GM12878 (cell line): ENCODE measurements around the gene TBX15. TPM values are rescaled to one million over a fixed set of nuclear protein-coding genes. Genes with fewer than 3 reads are reported as not detected.

Source experiments
- ATAC-seq: fragments of 200-7000 bp; cut with Tn5 transposase; 3 replicates; pipeline ENCODE4 v1.9.1; 2020; ENCODE audit warnings: mild to moderate bottlenecking, moderate library complexity
- BruUV-seq: library from RNA; stranded (reverse); fragments of 400-500 nt; replicated peaks from 2 replicates; lab custom pipeline; 2021; lab: Mats Ljungman, UMichigan
- CTCF ChIA-PET: fragments of 300-600 bp; sonication (Branson Sonifier 250); formaldehyde crosslinking; extraction: SDS; loops from one replicate; lab custom pipeline; 2021; ENCODE audit warnings: inconsistent platforms; lab: Yijun Ruan, JAX
- POLR2A ChIA-PET: fragments of 350-600 bp; formaldehyde crosslinking; extraction: SDS; loops from one replicate; lab custom pipeline; 2021; ENCODE audit warnings: inconsistent platforms; lab: Charles Lee
- RAD21 ChIA-PET: fragments of 300-600 bp; sonication (Branson Sonifier 250); formaldehyde crosslinking; loops from one replicate; lab custom pipeline; 2023; ENCODE audit warnings: antibody characterized with exemption; ENCODE audit not compliant: unreplicated experiment; lab: Charles Lee
- SMC1A ChIA-PET: fragments of 300-600 bp; sonication (Branson Sonifier 250); formaldehyde crosslinking; loops from one replicate; lab custom pipeline; 2023; ENCODE audit not compliant: unreplicated experiment, uncharacterized antibody; lab: Charles Lee
- DNase-seq: peaks from one replicate; pipeline ENCODE4 v3.0.0-alpha.2; 2011; ENCODE audit warnings: low read depth, low spot score
- FAIRE-seq: peaks from 3 replicates; lab custom pipeline; 2011; peaks lifted over from hg19 to GRCh38; lab: Jason Lieb, UNC
- H2AFZ ChIP-seq: 2 replicates; pipeline ENCODE4 v1.6.0; 2011; ENCODE audit warnings: low read depth, low read length, control low read depth; ENCODE audit not compliant: control insufficient read depth
- H3K27ac ChIP-seq: 2 replicates; pipeline ENCODE4 v1.5.1; 2011; ENCODE audit warnings: control low read depth; ENCODE audit not compliant: control insufficient read depth, insufficient read depth
- H3K27me3 ChIP-seq, 2 experiments: replicated peaks in 1 of 2; 2 replicates each; pipeline versions ENCODE4 v1.6.0 to v1.6.1; 2011; ENCODE audit warnings: low read length in 1 of 2; ENCODE audit not compliant: control insufficient read depth in 2 of 2, insufficient read depth in 2 of 2
- H3K36me3 ChIP-seq, 2 experiments: 2 replicates each; pipeline ENCODE4 v1.5.1; 2011; ENCODE audit warnings: low read length in 1 of 2; ENCODE audit not compliant: control insufficient read depth in 2 of 2, insufficient read depth in 2 of 2
- H3K4me1 ChIP-seq: 2 replicates; pipeline ENCODE4 v1.6.1; 2011; ENCODE audit warnings: mild to moderate bottlenecking, low read length, moderate library complexity, mixed read lengths; ENCODE audit not compliant: control insufficient read depth, insufficient read depth
- H3K4me2 ChIP-seq: 2 replicates; pipeline ENCODE4 v1.6.0; 2011; ENCODE audit warnings: control low read depth; ENCODE audit not compliant: control insufficient read depth, insufficient read depth
- H3K4me3 ChIP-seq: fragments of 200-600 bp; sonication (generic); 2 replicates; pipeline ENCODE4 v1.5.1; 2016
- H3K79me2 ChIP-seq: 2 replicates; pipeline ENCODE4 v1.6.0; 2011; ENCODE audit warnings: low read length; ENCODE audit not compliant: control insufficient read depth, insufficient read depth
- H3K9ac ChIP-seq: 2 replicates; pipeline ENCODE4 v1.8.0; 2011; ENCODE audit warnings: low read length, control low read depth, mixed read lengths; ENCODE audit not compliant: control insufficient read depth, insufficient read depth
- H3K9me3 ChIP-seq: replicated peaks from 3 replicates; pipeline ENCODE4 v1.5.1; 2011; ENCODE audit warnings: mild to moderate bottlenecking, low read length; ENCODE audit not compliant: control insufficient read depth, insufficient read depth
- H4K20me1 ChIP-seq: 2 replicates; pipeline ENCODE4 v1.6.0; 2011; ENCODE audit not compliant: control insufficient read depth, insufficient read depth
- EED ChIP-seq: sonication (generic); IDR thresholded peaks from 2 replicates; pipeline ENCODE4 v1.6.1; 2016; ENCODE audit warnings: antibody characterized with exemption, low read depth
- GATAD2B ChIP-seq: fragments of 450-650 bp; conservative IDR thresholded peaks from 2 replicates; pipeline ENCODE4 v1.6.1; 2017; ENCODE audit warnings: low read depth, mild to moderate bottlenecking, moderate library complexity
- MTA3 ChIP-seq: IDR thresholded peaks from 2 replicates; pipeline ENCODE4 v1.6.1; 2012; ENCODE audit warnings: low read length, inconsistent platforms, borderline replicate concordance
- NFIC ChIP-seq: IDR thresholded peaks from 2 replicates; pipeline ENCODE4 v1.6.1; 2012; ENCODE audit warnings: low read depth, mild to moderate bottlenecking, inconsistent platforms, low read length, moderate library complexity
- PAX5 ChIP-seq: IDR thresholded peaks from 2 replicates; pipeline ENCODE4 v1.6.1; 2011; ENCODE audit warnings: low read depth, low read length, borderline replicate concordance
- POLR2AphosphoS2 ChIP-seq: IDR thresholded peaks from 2 replicates; pipeline ENCODE4 v1.6.1; 2011; ENCODE audit warnings: low read depth, mild to moderate bottlenecking, low read length, improper control_type of control experiment, moderate library complexity
- RB1 ChIP-seq: fragments of 450-650 bp; formaldehyde crosslinking; IDR thresholded peaks from 2 replicates; pipeline ENCODE4 v1.6.1; 2017; ENCODE audit warnings: mild to moderate bottlenecking, borderline replicate concordance
- TCF12 ChIP-seq: IDR thresholded peaks from 2 replicates; pipeline ENCODE4 v1.6.1; 2011; ENCODE audit warnings: low read depth, mild to moderate bottlenecking, low read length
- ZNF217 ChIP-seq: fragments of 450-650 bp; IDR thresholded peaks from 2 replicates; pipeline ENCODE4 v1.6.1; 2017; ENCODE audit warnings: antibody characterized with exemption, mild to moderate bottlenecking
- WGBS: methylation state at CpG from one replicate; pipeline ENCODE4 v1.1.6; 2016; ENCODE audit warnings: low lambda C conversion rate; ENCODE audit not compliant: insufficient replicate concordance, insufficient coverage; ENCODE audit errors: missing lambda C conversion rate; 5-methylcytosine and 5-hydroxymethylcytosine counted together
- in situ Hi-C: fragments of 300-500 bp; cut with MboI; formaldehyde crosslinking; loops from 9 replicates; pipeline ENCODE4 v1.14.3; 2018; ENCODE audit warnings: mixed read lengths
- intact Hi-C: fragments of 100-400 bp; cut with micrococcal nuclease; formaldehyde crosslinking; loops from one replicate; pipeline ENCODE4 v1.14.2; 2022; ENCODE audit not compliant: unreplicated experiment
- polyA plus RNA-seq, 11 experiments: library from polyadenylated mRNA; depleted of rRNA in 4 of 11; unstranded in 6 of 11; stranded (reverse) in 5 of 11; fragments of >200 nt; fragmentation: Nextera tagmentation in 4 of 11; fragmentation: Illumina TruSeq in 1 of 11; extraction: Ambion mirVana in 4 of 11; extraction: Trizol in 1 of 11; gene quantifications; 1 replicate in 1 of 11; 2 replicates in 10 of 11; pipeline versions ENCODE4 v1.2.1 to v1.2.3, GENCODE V29; 2011 to 2016; ENCODE audit warnings: inconsistent platforms in 2 of 11, missing spikeins in 2 of 11, low read depth in 1 of 11
- total RNA-seq, 4 experiments: library from RNA; depleted of rRNA in 3 of 4; stranded (reverse); fragments of >200 nt in 3 of 4; fragmentation: Illumina TruSeq in 1 of 4; extraction: Trizol in 1 of 4; gene quantifications; 2 replicates each; pipeline versions ENCODE4 v1.2.1 to v1.2.3, GENCODE V29; 2013 to 2021
- TF ChIP-seq, protein P1 (sequence below): fragments of 450-650 bp; IDR thresholded peaks from 2 replicates; pipeline ENCODE4 v1.6.1; 2014; ENCODE audit warnings: mild to moderate bottlenecking
- TF ChIP-seq, protein P2 (sequence below): fragments of 450-650 bp; IDR thresholded peaks from 2 replicates; pipeline ENCODE4 v1.6.1; 2017; ENCODE audit warnings: mild to moderate bottlenecking, moderate library complexity
- TF ChIP-seq, protein P3 (sequence below): fragments of 450-650 bp; IDR thresholded peaks from 2 replicates; pipeline ENCODE4 v1.6.1; 2016; ENCODE audit warnings: mild to moderate bottlenecking, moderate library complexity, borderline replicate concordance
- TF ChIP-seq, protein P4 (sequence below): fragments of 450-650 bp; IDR thresholded peaks from 2 replicates; pipeline ENCODE4 v1.6.1; 2018; ENCODE audit warnings: mild to moderate bottlenecking, low read depth, moderate library complexity; ENCODE audit not compliant: partially characterized antibody

Gene TBX15
- total and polyA plus RNA-seq, 10 of the 15 experiments (the other 5 are each of a cell fraction or from before 2014, with no cell fraction given), result 0.64 to 9.4 (median 0.99) TPM

DNA sequence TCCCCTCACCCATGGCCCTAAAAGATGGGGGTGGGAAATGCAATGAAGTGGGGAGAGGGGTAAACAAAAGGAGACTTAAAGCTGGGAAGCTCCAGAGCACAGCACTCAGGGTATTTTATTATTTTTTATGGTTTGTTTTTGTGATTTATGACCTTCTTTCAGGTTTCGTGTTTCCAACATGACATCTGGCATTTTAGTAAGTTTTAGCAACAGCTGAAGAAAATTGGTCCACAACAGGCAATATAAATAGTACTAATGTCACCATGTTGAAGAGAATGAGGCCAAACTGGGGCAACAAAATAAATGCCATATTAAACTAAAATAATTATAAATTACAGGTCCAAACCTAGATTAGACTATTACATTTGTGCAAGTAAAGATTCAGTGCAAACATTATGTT lies 56.3 kb downstream of the TBX15 start:
- intact Hi-C loops (loop anchor here (10.0 kb wide), 1 partner anchor 307 kb away; no protein-coding TSS in a partner anchor), in situ Hi-C loops (no loop called here)
- no peak overlapping the region for H3K4me2 ChIP-seq
- H3K27ac ChIP-seq, result no peak overlapping the region
- H2AFZ ChIP-seq, result no peak overlapping the region
- no peak overlapping the region for H3K4me3 ChIP-seq
- FAIRE-seq (no peak), DNase-seq (no peak), ATAC-seq (no peak)
- H3K79me2 ChIP-seq, result no peaks in the 10 kb centered on the region
- ChIA-PET SMC1A (no interaction called here), RAD21 (no interaction called here), CTCF (no interaction called here), POLR2A (no interaction called here)
- H3K27me3 ChIP-seq, result 0 out of 4 replicates have a peak, but pooled peaks cover 0 to 2% of the 10 kb centered on the region in 2 experiments
- no peaks in the 10 kb centered on the region for H4K20me1 ChIP-seq
- BruUV-seq, result no TSS peak
- no peaks in the 10 kb centered on the region for H3K36me3 ChIP-seq
- H3K4me1 ChIP-seq, result no peaks in the 10 kb centered on the region
- no peaks in the 10 kb centered on the region for H3K9me3 ChIP-seq
- H3K9ac ChIP-seq, result no peak overlapping the region
- WGBS, result 0% methylated on average over 1 of the region's 1 CpG
- TF ChIP-seq EED (no peak), ZNF217 (no peak), RB1 (no peak), NFIC (no peak), GATAD2B (no peak), POLR2AphosphoS2 (no peak), PAX5 (no peak), MTA3 (no peak), TCF12 (no peak)
- TF ChIP-seq, protein P1, sequence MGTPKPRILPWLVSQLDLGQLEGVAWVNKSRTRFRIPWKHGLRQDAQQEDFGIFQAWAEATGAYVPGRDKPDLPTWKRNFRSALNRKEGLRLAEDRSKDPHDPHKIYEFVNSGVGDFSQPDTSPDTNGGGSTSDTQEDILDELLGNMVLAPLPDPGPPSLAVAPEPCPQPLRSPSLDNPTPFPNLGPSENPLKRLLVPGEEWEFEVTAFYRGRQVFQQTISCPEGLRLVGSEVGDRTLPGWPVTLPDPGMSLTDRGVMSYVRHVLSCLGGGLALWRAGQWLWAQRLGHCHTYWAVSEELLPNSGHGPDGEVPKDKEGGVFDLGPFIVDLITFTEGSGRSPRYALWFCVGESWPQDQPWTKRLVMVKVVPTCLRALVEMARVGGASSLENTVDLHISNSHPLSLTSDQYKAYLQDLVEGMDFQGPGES, result no peak
- TF ChIP-seq, protein P2, sequence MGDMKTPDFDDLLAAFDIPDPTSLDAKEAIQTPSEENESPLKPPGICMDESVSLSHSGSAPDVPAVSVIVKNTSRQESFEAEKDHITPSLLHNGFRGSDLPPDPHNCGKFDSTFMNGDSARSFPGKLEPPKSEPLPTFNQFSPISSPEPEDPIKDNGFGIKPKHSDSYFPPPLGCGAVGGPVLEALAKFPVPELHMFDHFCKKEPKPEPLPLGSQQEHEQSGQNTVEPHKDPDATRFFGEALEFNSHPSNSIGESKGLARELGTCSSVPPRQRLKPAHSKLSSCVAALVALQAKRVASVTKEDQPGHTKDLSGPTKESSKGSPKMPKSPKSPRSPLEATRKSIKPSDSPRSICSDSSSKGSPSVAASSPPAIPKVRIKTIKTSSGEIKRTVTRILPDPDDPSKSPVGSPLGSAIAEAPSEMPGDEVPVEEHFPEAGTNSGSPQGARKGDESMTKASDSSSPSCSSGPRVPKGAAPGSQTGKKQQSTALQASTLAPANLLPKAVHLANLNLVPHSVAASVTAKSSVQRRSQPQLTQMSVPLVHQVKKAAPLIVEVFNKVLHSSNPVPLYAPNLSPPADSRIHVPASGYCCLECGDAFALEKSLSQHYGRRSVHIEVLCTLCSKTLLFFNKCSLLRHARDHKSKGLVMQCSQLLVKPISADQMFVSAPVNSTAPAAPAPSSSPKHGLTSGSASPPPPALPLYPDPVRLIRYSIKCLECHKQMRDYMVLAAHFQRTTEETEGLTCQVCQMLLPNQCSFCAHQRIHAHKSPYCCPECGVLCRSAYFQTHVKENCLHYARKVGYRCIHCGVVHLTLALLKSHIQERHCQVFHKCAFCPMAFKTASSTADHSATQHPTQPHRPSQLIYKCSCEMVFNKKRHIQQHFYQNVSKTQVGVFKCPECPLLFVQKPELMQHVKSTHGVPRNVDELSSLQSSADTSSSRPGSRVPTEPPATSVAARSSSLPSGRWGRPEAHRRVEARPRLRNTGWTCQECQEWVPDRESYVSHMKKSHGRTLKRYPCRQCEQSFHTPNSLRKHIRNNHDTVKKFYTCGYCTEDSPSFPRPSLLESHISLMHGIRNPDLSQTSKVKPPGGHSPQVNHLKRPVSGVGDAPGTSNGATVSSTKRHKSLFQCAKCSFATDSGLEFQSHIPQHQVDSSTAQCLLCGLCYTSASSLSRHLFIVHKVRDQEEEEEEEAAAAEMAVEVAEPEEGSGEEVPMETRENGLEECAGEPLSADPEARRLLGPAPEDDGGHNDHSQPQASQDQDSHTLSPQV, result no peak
- TF ChIP-seq, protein P3, sequence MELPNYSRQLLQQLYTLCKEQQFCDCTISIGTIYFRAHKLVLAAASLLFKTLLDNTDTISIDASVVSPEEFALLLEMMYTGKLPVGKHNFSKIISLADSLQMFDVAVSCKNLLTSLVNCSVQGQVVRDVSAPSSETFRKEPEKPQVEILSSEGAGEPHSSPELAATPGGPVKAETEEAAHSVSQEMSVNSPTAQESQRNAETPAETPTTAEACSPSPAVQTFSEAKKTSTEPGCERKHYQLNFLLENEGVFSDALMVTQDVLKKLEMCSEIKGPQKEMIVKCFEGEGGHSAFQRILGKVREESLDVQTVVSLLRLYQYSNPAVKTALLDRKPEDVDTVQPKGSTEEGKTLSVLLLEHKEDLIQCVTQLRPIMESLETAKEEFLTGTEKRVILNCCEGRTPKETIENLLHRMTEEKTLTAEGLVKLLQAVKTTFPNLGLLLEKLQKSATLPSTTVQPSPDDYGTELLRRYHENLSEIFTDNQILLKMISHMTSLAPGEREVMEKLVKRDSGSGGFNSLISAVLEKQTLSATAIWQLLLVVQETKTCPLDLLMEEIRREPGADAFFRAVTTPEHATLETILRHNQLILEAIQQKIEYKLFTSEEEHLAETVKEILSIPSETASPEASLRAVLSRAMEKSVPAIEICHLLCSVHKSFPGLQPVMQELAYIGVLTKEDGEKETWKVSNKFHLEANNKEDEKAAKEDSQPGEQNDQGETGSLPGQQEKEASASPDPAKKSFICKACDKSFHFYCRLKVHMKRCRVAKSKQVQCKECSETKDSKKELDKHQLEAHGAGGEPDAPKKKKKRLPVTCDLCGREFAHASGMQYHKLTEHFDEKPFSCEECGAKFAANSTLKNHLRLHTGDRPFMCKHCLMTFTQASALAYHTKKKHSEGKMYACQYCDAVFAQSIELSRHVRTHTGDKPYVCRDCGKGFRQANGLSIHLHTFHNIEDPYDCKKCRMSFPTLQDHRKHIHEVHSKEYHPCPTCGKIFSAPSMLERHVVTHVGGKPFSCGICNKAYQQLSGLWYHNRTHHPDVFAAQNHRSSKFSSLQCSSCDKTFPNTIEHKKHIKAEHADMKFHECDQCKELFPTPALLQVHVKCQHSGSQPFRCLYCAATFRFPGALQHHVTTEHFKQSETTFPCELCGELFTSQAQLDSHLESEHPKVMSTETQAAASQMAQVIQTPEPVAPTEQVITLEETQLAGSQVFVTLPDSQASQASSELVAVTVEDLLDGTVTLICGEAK, result no peak
- TF ChIP-seq, protein P4, sequence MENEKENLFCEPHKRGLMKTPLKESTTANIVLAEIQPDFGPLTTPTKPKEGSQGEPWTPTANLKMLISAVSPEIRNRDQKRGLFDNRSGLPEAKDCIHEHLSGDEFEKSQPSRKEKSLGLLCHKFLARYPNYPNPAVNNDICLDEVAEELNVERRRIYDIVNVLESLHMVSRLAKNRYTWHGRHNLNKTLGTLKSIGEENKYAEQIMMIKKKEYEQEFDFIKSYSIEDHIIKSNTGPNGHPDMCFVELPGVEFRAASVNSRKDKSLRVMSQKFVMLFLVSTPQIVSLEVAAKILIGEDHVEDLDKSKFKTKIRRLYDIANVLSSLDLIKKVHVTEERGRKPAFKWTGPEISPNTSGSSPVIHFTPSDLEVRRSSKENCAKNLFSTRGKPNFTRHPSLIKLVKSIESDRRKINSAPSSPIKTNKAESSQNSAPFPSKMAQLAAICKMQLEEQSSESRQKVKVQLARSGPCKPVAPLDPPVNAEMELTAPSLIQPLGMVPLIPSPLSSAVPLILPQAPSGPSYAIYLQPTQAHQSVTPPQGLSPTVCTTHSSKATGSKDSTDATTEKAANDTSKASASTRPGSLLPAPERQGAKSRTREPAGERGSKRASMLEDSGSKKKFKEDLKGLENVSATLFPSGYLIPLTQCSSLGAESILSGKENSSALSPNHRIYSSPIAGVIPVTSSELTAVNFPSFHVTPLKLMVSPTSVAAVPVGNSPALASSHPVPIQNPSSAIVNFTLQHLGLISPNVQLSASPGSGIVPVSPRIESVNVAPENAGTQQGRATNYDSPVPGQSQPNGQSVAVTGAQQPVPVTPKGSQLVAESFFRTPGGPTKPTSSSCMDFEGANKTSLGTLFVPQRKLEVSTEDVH, result no peak
